GF-D8 (cell line): ENCODE results near the gene EIF5A.

ENCODE experiments used
- DNase-seq: peaks from one replicate; lab custom pipeline; 2025; lab: John Stamatoyannopoulos, UW

The EIF5A gene

GRCh38 chr17:7306911-7307685, at the start of gene EIF5A:
Gene EIF5A, plus strand, starts transcription at chr17:7307628. Its CDS starts 2,008 bp downstream, at chr17:7309636.
- DNase-seq: peak; percentile 94

- no peak for DNase-seq
These were observed 48.5 kb upstream of the EIF5A start for GRCh38 chr17:7258731-7259554.

- DNase-seq: no peak
These were observed 47.9 kb upstream of the EIF5A start for GRCh38 chr17:7259555-7259889.

- no peak for DNase-seq
These were observed 47.3 kb upstream of the EIF5A start for GRCh38 chr17:7260151-7260550.

- no peak for DNase-seq
These were observed 46.6 kb upstream of the EIF5A start for GRCh38 chr17:7260651-7261378.

- no peak for DNase-seq
These were observed 45.8 kb upstream of the EIF5A start for GRCh38 chr17:7261379-7262191.

- no peak for DNase-seq
These were observed 45.1 kb upstream of the EIF5A start, which contains the start of gene CLDN7 for GRCh38 chr17:7262192-7262934. Gene CLDN7, minus strand, starts transcription at chr17:7262478. Its CDS starts 435 bp downstream, at chr17:7262043.

GRCh38 chr17:7262935-7263800, 44.3 kb upstream of the EIF5A start:
- DNase-seq: no peak

GRCh38 chr17:7263801-7264078, 43.7 kb upstream of the EIF5A start:
- no peak for DNase-seq

- DNase-seq: no peak
These were observed 40.6 kb upstream of the EIF5A start for GRCh38 chr17:7266784-7267183.

GRCh38 chr17:7279448-7279847, 28.0 kb upstream of the EIF5A start:
- no peak for DNase-seq

- DNase-seq: peak; percentile 46
These were observed 26.8 kb upstream of the EIF5A start for GRCh38 chr17:7280519-7281073.

- DNase-seq: peak; percentile 57
These were observed 26.1 kb upstream of the EIF5A start, which contains the start of gene SLC2A4 for GRCh38 chr17:7281074-7281952. Gene SLC2A4, plus strand, starts transcription at chr17:7281718. Its CDS starts 217 bp downstream, at chr17:7281935.

GRCh38 chr17:7281953-7282751, 25.3 kb upstream of the EIF5A start:
- DNase-seq: no peak

GRCh38 chr17:7282752-7283321, 24.6 kb upstream of the EIF5A start:
- DNase-seq: no peak

- DNase-seq: no peak
These were observed 23.8 kb upstream of the EIF5A start for GRCh38 chr17:7283471-7284216.

GRCh38 chr17:7284911-7285310, 22.5 kb upstream of the EIF5A start:
- DNase-seq: no peak
